ENCODE measurements around the gene ROPN1L. TPM values are rescaled to one million over a fixed set of nuclear protein-coding genes. Genes with fewer than 3 reads are reported as not detected.

The ROPN1L gene
- total RNA-seq, 3 donors from 2014 or later (not counting 1 experiment from before 2014, with no cell fraction given) = 1.2 to 5.2 (median 4.3) TPM

DNA sequence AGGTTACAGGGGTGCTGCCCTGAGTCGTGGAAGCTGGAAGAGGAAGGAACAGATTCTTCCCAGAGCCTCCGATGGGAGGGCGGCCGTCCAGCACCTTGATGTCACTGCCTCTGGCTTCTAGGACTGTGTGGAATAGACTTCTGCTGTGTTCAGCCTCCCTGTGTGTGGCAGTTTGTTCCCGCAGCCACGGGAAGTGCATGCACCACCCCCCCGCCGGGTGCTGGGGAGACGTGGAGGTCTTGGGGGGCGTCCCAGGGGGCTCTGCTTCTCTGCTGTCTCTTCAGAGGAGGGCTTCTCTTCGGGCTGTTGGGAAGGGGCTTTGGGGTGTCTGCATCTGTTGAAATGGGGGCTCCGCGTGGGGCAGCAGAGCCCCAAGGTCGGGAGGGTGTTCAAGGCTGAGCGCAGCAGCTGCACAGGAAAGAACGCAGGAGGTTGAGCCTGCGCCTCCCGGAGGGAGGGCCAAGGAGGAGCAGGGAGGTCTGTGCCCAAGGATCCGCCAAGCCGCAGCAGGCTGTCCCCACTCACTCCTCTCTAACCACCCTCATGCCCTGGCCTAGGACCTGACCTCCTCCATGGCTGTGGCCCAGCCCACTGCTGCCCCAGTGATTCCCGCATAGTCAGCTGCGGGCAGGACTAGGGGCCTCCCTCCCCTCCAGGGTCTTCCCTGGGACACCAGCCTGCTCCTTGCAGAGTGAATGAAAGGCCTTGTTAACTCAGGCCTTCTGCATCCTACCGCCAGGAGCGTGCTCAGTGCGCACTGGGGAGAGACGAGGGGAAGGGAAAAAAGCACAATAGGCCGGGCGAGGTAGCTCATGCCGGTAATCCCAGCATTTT is 45.0 kb downstream of the ROPN1L start:
- H3K4me3 Mint-ChIP-seq = no peak overlapping the region
- Histone ChIP-seq H3K36me3 (ENCODE audit: control insufficient read depth, insufficient read depth, low read length) (no peaks in the 10 kb centered on the region), H3K27ac (ENCODE audit: low read length) (no peak overlapping the region), H3K27me3 (ENCODE audit: control insufficient read depth, insufficient read depth, low read length) (no peaks in the 10 kb centered on the region), H3K4me1 (ENCODE audit: control insufficient read depth, insufficient read depth, low read length) (peaks cover 17% of the 10 kb centered on the region), H3K4me3 (ENCODE audit: low read length) (no peak overlapping the region), H3K9me3 (ENCODE audit: control insufficient read depth, insufficient read depth, low read length) (no peaks in the 10 kb centered on the region)
- H3K27ac Mint-ChIP-seq = no peak overlapping the region
- TF ChIP-seq CTCF (IDR thresholded peaks at IDR 0.05) = no peak
- peaks cover 18 to 31% of the 10 kb centered on the region in 2 donors for H3K4me1 Mint-ChIP-seq
- no peaks in the 10 kb centered on the region for H3K27me3 Mint-ChIP-seq (ENCODE audit: low read depth in 2 of 2)
- no peak for ATAC-seq
- no peak for DNase-seq
- no peaks in the 10 kb centered on the region for H3K9me3 Mint-ChIP-seq
- intact Hi-C loops (cut with micrococcal nuclease) = no loop called here
- WGBS (ENCODE audit: insufficient coverage) = 93% methylated on average over 29 of the region's 29 CpGs
- no peaks in the 10 kb centered on the region for H3K36me3 Mint-ChIP-seq

GRCh38 chr5:10488144-10488543 is 46.5 kb downstream of the ROPN1L start:
- Histone ChIP-seq H3K27me3 (ENCODE audit: control insufficient read depth, insufficient read depth, low read length) (no peaks in the 10 kb centered on the region), H3K36me3 (ENCODE audit: control insufficient read depth, insufficient read depth, low read length) (no peaks in the 10 kb centered on the region), H3K9me3 (ENCODE audit: control insufficient read depth, insufficient read depth, low read length) (no peaks in the 10 kb centered on the region), H3K27ac (ENCODE audit: low read length) (no peak overlapping the region), H3K4me3 (ENCODE audit: low read length) (no peak overlapping the region), H3K4me1 (ENCODE audit: control insufficient read depth, insufficient read depth, low read length) (peaks cover 17% of the 10 kb centered on the region)
- WGBS (ENCODE audit: insufficient coverage) = 88% methylated on average over 6 of the region's 6 CpGs
- no peak for TF ChIP-seq CTCF (IDR thresholded peaks at IDR 0.05)
- no peak for DNase-seq
- Mint-ChIP-seq H3K27me3 (ENCODE audit: low read depth in 2 of 2) (no peaks in the 10 kb centered on the region), H3K4me3 (no peak overlapping the region), H3K4me1 (peaks cover 18 to 41% of the 10 kb centered on the region in 2 donors), H3K36me3 (no peaks in the 10 kb centered on the region), H3K27ac (no peak overlapping the region), H3K9me3 (no peaks in the 10 kb centered on the region)
- intact Hi-C loops (cut with micrococcal nuclease) = no loop called here
- ATAC-seq = no peak

DNA sequence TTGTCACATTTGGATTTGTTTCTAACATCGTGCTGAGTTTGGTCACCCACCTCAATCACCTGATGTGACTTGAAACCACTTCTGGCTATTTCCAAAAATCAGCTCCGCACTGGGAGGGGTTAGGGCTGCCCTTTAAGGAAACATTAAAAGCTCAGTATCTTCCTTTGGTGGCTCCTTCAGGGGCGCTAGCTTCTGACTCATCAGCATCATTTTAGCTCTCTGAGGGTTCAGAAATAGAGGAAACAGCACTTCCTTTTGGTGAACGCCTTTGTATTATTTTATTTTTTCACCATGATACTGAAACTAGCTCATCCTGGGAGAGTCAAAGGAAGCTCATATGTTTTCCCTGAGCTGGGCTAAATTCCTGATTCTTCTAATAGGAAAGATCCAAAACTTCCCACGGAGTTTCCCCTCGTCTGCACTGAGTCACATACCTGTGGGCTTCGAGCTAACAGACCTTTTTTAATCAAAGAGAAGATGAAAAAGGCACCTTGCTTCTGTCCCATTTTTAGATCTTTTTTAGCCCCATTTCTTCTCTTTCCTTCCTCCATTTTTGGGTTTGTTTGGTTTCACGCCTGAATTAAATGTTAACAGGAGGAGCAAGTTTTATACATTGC is 48.2 kb downstream of the ROPN1L start:
- peak overlapping the region; percentile 69 for H3K4me3 Mint-ChIP-seq
- DNase-seq (peak in 1 of 2 donors; percentile 30), ATAC-seq (peak; percentile 69 to 97 (median 83))
- no peaks in the 10 kb centered on the region for H3K27me3 Mint-ChIP-seq (ENCODE audit: low read depth in 2 of 2)
- peaks cover 0 to 3% of the 10 kb centered on the region in 2 donors for H3K9me3 Mint-ChIP-seq
- Histone ChIP-seq H3K36me3 (ENCODE audit: control insufficient read depth, insufficient read depth, low read length) (no peaks in the 10 kb centered on the region), H3K27ac (ENCODE audit: low read length) (peak overlapping the region; percentile 23), H3K4me1 (ENCODE audit: control insufficient read depth, insufficient read depth, low read length) (peaks cover 17% of the 10 kb centered on the region), H3K9me3 (ENCODE audit: control insufficient read depth, insufficient read depth, low read length) (no peaks in the 10 kb centered on the region), H3K27me3 (ENCODE audit: control insufficient read depth, insufficient read depth, low read length) (no peaks in the 10 kb centered on the region), H3K4me3 (ENCODE audit: low read length) (no peak overlapping the region)
- H3K4me1 Mint-ChIP-seq = peaks cover 18 to 39% of the 10 kb centered on the region in 2 donors
- peak overlapping the region; percentile 76 to 92 for H3K27ac Mint-ChIP-seq
- TF ChIP-seq CTCF (IDR thresholded peaks at IDR 0.05) = no peak
- intact Hi-C loops (cut with micrococcal nuclease) = no loop called here
- 14% methylated on average over 8 of the region's 8 CpGs for WGBS (ENCODE audit: insufficient coverage)
- H3K36me3 Mint-ChIP-seq = no peaks in the 10 kb centered on the region

All from natural killer cell (primary cell).